Measurements from ENCODE around the gene ZNF454.

DNA sequence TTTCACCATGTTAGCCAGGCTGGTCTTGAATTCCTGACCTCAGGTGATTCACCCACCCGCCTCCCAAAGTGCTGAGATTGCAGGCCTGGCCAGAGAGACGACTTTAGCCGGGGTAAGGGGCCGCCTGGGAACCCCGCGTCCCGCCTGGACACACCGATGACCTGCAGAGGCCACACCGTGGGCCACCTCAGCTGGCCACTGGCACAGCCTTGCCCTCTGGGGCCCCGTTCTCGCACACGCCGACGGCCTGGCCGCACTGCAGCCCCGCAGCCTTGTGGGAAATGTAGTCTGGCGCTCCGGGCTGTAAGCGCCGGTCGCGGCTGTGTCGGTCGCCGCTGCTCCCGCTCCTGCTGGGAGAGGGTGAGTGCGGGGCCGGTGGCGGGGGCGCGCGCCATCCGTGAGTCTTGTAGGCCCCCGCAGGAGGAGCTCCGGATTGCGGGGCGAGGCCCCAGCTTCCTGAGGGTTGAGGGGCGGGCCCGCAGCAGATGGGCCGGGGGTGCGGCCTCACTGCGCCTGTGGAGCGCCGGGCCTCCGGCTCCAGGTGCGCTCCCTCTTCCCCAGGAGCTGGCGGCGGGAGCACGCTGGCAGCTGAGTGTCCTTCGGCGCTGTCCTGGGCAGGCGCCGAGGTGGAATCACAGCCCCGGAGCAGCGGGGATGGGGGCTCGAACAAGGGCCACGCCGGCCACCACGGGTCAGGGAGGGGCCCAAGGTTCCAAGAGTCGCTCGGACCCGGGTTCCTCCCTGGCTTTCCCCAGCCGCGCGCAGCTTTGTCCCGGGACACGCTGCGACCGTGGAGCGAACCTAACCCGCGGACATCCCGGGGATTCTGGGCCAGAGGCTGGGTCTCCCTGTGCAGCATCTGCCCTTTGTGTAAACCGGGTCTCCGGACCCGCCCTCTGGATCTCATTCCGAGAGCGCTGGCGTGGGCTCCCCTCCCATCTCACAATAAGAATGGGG is 45.1 kb upstream of the ZNF454 start, which contains the start of gene ZFP2:
- no peak for TF ChIP-seq POLR2A (IDR thresholded peaks at IDR 0.05)
- TF ChIP-seq, protein P1, sequence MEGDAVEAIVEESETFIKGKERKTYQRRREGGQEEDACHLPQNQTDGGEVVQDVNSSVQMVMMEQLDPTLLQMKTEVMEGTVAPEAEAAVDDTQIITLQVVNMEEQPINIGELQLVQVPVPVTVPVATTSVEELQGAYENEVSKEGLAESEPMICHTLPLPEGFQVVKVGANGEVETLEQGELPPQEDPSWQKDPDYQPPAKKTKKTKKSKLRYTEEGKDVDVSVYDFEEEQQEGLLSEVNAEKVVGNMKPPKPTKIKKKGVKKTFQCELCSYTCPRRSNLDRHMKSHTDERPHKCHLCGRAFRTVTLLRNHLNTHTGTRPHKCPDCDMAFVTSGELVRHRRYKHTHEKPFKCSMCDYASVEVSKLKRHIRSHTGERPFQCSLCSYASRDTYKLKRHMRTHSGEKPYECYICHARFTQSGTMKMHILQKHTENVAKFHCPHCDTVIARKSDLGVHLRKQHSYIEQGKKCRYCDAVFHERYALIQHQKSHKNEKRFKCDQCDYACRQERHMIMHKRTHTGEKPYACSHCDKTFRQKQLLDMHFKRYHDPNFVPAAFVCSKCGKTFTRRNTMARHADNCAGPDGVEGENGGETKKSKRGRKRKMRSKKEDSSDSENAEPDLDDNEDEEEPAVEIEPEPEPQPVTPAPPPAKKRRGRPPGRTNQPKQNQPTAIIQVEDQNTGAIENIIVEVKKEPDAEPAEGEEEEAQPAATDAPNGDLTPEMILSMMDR (IDR thresholded peaks at IDR 0.05) = no peak

All from Peyer's patch (tissue), 4 donors.